Esophagus muscularis mucosa (tissue), 4 donors: ENCODE data around the gene AGPS. TPM values are rescaled to one million over a fixed set of nuclear protein-coding genes. Genes with fewer than 3 reads are reported as not detected.

ENCODE experiments used
- DNase-seq: peaks from one replicate; pipeline ENCODE4 v3.0.0-alpha.2; 2017; ENCODE audit errors: extremely low spot score
- H3K27ac ChIP-seq, 4 donors: fragments of 200-600 bp; sonication (generic); replicated peaks in 1 of 4; 1 replicate in 3 of 4; 2 replicates in 1 of 4; pipeline ENCODE4 v1.5.1; 2016 to 2019; ENCODE audit warnings: mild to moderate bottlenecking in 1 of 4
- H3K27me3 ChIP-seq, 4 donors: fragments of 200-600 bp; sonication (generic); one replicate each; pipeline versions ENCODE4 v1.5.1 to v1.6.0; 2016 to 2019
- H3K36me3 ChIP-seq, 4 donors: fragments of 200-600 bp; sonication (generic); one replicate each; pipeline ENCODE4 v1.5.1; 2016 to 2019
- H3K4me1 ChIP-seq, 4 donors: fragments of 200-600 bp; sonication (generic); one replicate each; pipeline ENCODE4 v1.5.1; 2016 to 2019
- H3K4me3 ChIP-seq, 4 donors: fragments of 200-600 bp; sonication (generic); 1 replicate in 2 of 4; 2 replicates in 2 of 4; pipeline ENCODE4 v1.5.1; 2016 to 2019; ENCODE audit warnings: mild to moderate bottlenecking in 4 of 4, moderate library complexity in 1 of 4
- H3K9me3 ChIP-seq, 4 donors: fragments of 200-600 bp; sonication (generic); 1 replicate in 3 of 4; 2 replicates in 1 of 4; pipeline ENCODE4 v1.5.1; 2016 to 2019
- CTCF ChIP-seq, 3 experiments: fragments of 200-600 bp in 2 of 3; fragments of 450-650 bp in 1 of 3; sonication (generic) in 2 of 3; IDR thresholded peaks; one replicate each; pipeline ENCODE4 v1.5.1; 2017 to 2019; ENCODE audit warnings: antibody characterized with exemption in 3 of 3, mild to moderate bottlenecking in 2 of 3, moderate library complexity in 1 of 3
- EP300 ChIP-seq: sonication (generic); formaldehyde crosslinking; IDR thresholded peaks from one replicate; pipeline ENCODE4 v1.6.1; 2017; ENCODE audit warnings: antibody characterized with exemption
- POLR2A ChIP-seq: fragments of 450-650 bp; IDR thresholded peaks from one replicate; pipeline ENCODE4 v1.6.1; 2017; ENCODE audit warnings: antibody characterized with exemption, moderate library complexity, mild to moderate bottlenecking, low read depth
- POLR2AphosphoS5 ChIP-seq, 2 donors: sonication (generic); formaldehyde crosslinking; IDR thresholded peaks; one replicate each; pipeline ENCODE4 v1.6.1; 2017; ENCODE audit warnings: antibody characterized with exemption in 2 of 2
- WGBS: methylation state at CpG from one replicate; pipeline ENCODE4 v1.1.5; 2018; 5-methylcytosine and 5-hydroxymethylcytosine counted together
- intact Hi-C: fragments of 100-400 bp; cut with DNase I; formaldehyde crosslinking; loops from one replicate; pipeline ENCODE4 v1.15.1; 2023
- total RNA-seq, 4 donors: library from RNA; depleted of rRNA; stranded (reverse); fragments of >200 nt; gene quantifications; one replicate each; pipeline versions ENCODE4 v1.1.0 to v1.2.1, GENCODE V29; 2016

AGPS gene
- total RNA-seq, 4 donors from 2014 or later, result 26.3 to 46.1 (median 37.0) TPM

- Histone ChIP-seq H3K27ac (no peak overlapping the region), H3K4me3 (no peak overlapping the region), H3K4me1 (peaks cover 0 to 4% (median 0%) of the 10 kb centered on the region in 4 donors), H3K36me3 (no peaks in the 10 kb centered on the region), H3K9me3 (no peaks in the 10 kb centered on the region), H3K27me3 (no peaks in the 10 kb centered on the region)
- no peak for DNase-seq
- intact Hi-C loops, result no loop called here
- TF ChIP-seq POLR2AphosphoS5 (IDR thresholded peaks at IDR 0.05) (no peak), POLR2A (no peak), CTCF (IDR thresholded peaks at IDR 0.05) (no peak), EP300 (no peak)
- WGBS, result 97% methylated on average over 2 of the region's 2 CpGs
Observed at GRCh38 chr2:177575358-177575757, 182.8 kb downstream of the AGPS start.

GRCh38 chr2:177577075-177577474 lies 184.5 kb downstream of the AGPS start:
- intact Hi-C loops, result no loop called here
- Histone ChIP-seq H3K4me3 (no peak overlapping the region), H3K27me3 (no peaks in the 10 kb centered on the region), H3K27ac (no peak overlapping the region), H3K36me3 (no peaks in the 10 kb centered on the region), H3K9me3 (no peaks in the 10 kb centered on the region), H3K4me1 (no peaks in the 10 kb centered on the region)
- 88% methylated on average over 1 of the region's 1 CpG for WGBS
- TF ChIP-seq EP300 (no peak), POLR2AphosphoS5 (IDR thresholded peaks at IDR 0.05) (no peak), CTCF (IDR thresholded peaks at IDR 0.05) (no peak), POLR2A (no peak)
- DNase-seq, result no peak

GRCh38 chr2:177578454-177578853 lies 185.9 kb downstream of the AGPS start:
- no peaks in the 10 kb centered on the region for H3K9me3 ChIP-seq
- H3K27me3 ChIP-seq, result no peaks in the 10 kb centered on the region
- H3K27ac ChIP-seq, result no peak overlapping the region
- intact Hi-C loops, result no loop called here
- no peak overlapping the region for H3K4me3 ChIP-seq
- H3K4me1 ChIP-seq, result no peaks in the 10 kb centered on the region
- WGBS, result 90% methylated on average over 3 of the region's 3 CpGs
- DNase-seq, result no peak
- TF ChIP-seq POLR2AphosphoS5 (IDR thresholded peaks at IDR 0.05) (no peak), EP300 (no peak), POLR2A (no peak), CTCF (IDR thresholded peaks at IDR 0.05) (no peak)
- H3K36me3 ChIP-seq, result no peaks in the 10 kb centered on the region

- H3K9me3 ChIP-seq, result no peaks in the 10 kb centered on the region
- H3K4me3 ChIP-seq, result no peak overlapping the region
- no peaks in the 10 kb centered on the region for H3K27me3 ChIP-seq
- H3K4me1 ChIP-seq, result no peaks in the 10 kb centered on the region
- WGBS, result 91% methylated on average over 3 of the region's 3 CpGs
- no peak overlapping the region for H3K27ac ChIP-seq
- DNase-seq, result no peak
- intact Hi-C loops, result no loop called here
- TF ChIP-seq EP300 (no peak), CTCF (IDR thresholded peaks at IDR 0.05) (no peak), POLR2AphosphoS5 (IDR thresholded peaks at IDR 0.05) (no peak), POLR2A (no peak)
- no peaks in the 10 kb centered on the region for H3K36me3 ChIP-seq
Observed at GRCh38 chr2:177579486-177580036, 187.0 kb downstream of the AGPS start.

- TF ChIP-seq POLR2AphosphoS5 (IDR thresholded peaks at IDR 0.05) (no peak), CTCF (IDR thresholded peaks at IDR 0.05) (no peak), POLR2A (no peak), EP300 (no peak)
- DNase-seq, result no peak
- Histone ChIP-seq H3K27ac (no peak overlapping the region), H3K4me1 (no peaks in the 10 kb centered on the region), H3K27me3 (no peaks in the 10 kb centered on the region), H3K9me3 (no peaks in the 10 kb centered on the region), H3K4me3 (no peak overlapping the region), H3K36me3 (no peaks in the 10 kb centered on the region)
- intact Hi-C loops, result no loop called here
- 96% methylated on average over 1 of the region's 1 CpG for WGBS
Observed at GRCh38 chr2:177582000-177582399, 189.4 kb downstream of the AGPS start.
